Left colon (tissue), 2 donors: ENCODE measurements around the gene IL1RAPL2. TPM values are rescaled to one million over a fixed set of nuclear protein-coding genes. Genes with fewer than 3 reads are reported as not detected.
"Not testable (repeated sequence)": the region's sequence is repeated elsewhere in the genome, so short reads cannot be mapped to it uniquely, and the experiment has no call there.

ENCODE experiments used
- ATAC-seq: fragments of 200-7000 bp; cut with Tn5 transposase; one replicate; pipeline ENCODE4 v1.9.1; 2020; ENCODE audit warnings: mild to moderate bottlenecking, moderate library complexity
- DNase-seq, 2 donors: peaks; one replicate each; pipeline ENCODE4 v3.0.0-alpha.2; 2020
- intact Hi-C, 2 donors: fragments of 100-400 bp; cut with DNase I in 1 of 2; cut with micrococcal nuclease in 1 of 2; formaldehyde crosslinking; loops; one replicate each; pipeline versions ENCODE4 v1.11.2 to v1.14.0; 2022; cut with DNase I, micrococcal nuclease
- total RNA-seq, 2 donors: library from RNA; stranded (reverse); fragmentation: NEBNext Ultra II Directional; extraction: Animal tissue kit (Norgen Biotek cat#: 25700); gene quantifications; one replicate each; pipeline ENCODE4 v1.2.1, GENCODE V29; 2021
- donor health status: DM: no; HTN: no; CAD: no.
- donor health status: DM: yes; HTN: yes; CAD: no.

Gene IL1RAPL2
- total RNA-seq, 2 donors from 2014 or later = not detected

GRCh38 chrX:105219454-105220401 lies 653.7 kb downstream of the IL1RAPL2 start:
- intact Hi-C loops = no loop called here
- DNase-seq (no peak), ATAC-seq (no peak)

GRCh38 chrX:105220636-105221035 lies 654.6 kb downstream of the IL1RAPL2 start, which contains the start of gene TEX13A:
Gene TEX13A (minus strand): TSS chrX:105220694. CDS start chrX:105220397, 297 bp downstream.
- ATAC-seq (no peak), DNase-seq (no peak)
- intact Hi-C loops = no loop called here

- intact Hi-C loops = no loop called here
- no peak for ATAC-seq
- no peak for DNase-seq
Measured at GRCh38 chrX:105221374-105221773, 655.4 kb downstream of the IL1RAPL2 start.

GRCh38 chrX:105226499-105226898 lies 660.5 kb downstream of the IL1RAPL2 start:
- DNase-seq (no peak), ATAC-seq (no peak)
- intact Hi-C loops = no loop called here

GRCh38 chrX:105228602-105229001 lies 662.6 kb downstream of the IL1RAPL2 start:
- DNase-seq = no peak
- intact Hi-C loops = no loop called here
- no peak for ATAC-seq

GRCh38 chrX:105229146-105229545 lies 663.1 kb downstream of the IL1RAPL2 start:
- ATAC-seq = no peak
- no peak for DNase-seq
- intact Hi-C loops = no loop called here

GRCh38 chrX:105237407-105237806 lies 671.4 kb downstream of the IL1RAPL2 start:
- ATAC-seq, intact Hi-C loops, DNase-seq: not testable (repeated sequence)

- DNase-seq = no peak
- intact Hi-C loops = no loop called here
- ATAC-seq = no peak
Measured at GRCh38 chrX:105241056-105241455, 675.1 kb downstream of the IL1RAPL2 start.

GRCh38 chrX:105260291-105261043 lies 694.5 kb downstream of the IL1RAPL2 start:
- intact Hi-C loops = no loop called here

GRCh38 chrX:105263171-105263570 lies 697.2 kb downstream of the IL1RAPL2 start:
- DNase-seq (no peak), ATAC-seq (no peak)
- intact Hi-C loops = no loop called here

More at GRCh38 chrX:105260291-105261043, 694.5 kb downstream of the IL1RAPL2 start:
- ATAC-seq (no peak), DNase-seq (no peak)

GRCh38 chrX:105263801-105264200 lies 697.8 kb downstream of the IL1RAPL2 start:
- intact Hi-C loops = no loop called here
- ATAC-seq = no peak
- DNase-seq = no peak

- DNase-seq (no peak), ATAC-seq (no peak)
- intact Hi-C loops = no loop called here
Measured at GRCh38 chrX:105265093-105265492, 699.1 kb downstream of the IL1RAPL2 start.

GRCh38 chrX:105266456-105266855 lies 700.5 kb downstream of the IL1RAPL2 start:
- ATAC-seq (no peak), DNase-seq (no peak)
- intact Hi-C loops = no loop called here

- DNase-seq (no peak), ATAC-seq (no peak)
- intact Hi-C loops = no loop called here
Measured at GRCh38 chrX:105267167-105267566, 701.2 kb downstream of the IL1RAPL2 start.

GRCh38 chrX:105269386-105269785 lies 703.4 kb downstream of the IL1RAPL2 start:
- DNase-seq = no peak

GRCh38 chrX:105273326-105273725 lies 707.3 kb downstream of the IL1RAPL2 start:
- DNase-seq (no peak), ATAC-seq (no peak)
- intact Hi-C loops = no loop called here

More at GRCh38 chrX:105269386-105269785, 703.4 kb downstream of the IL1RAPL2 start:
- no peak for ATAC-seq
- intact Hi-C loops = no loop called here

GRCh38 chrX:105274091-105274490 lies 708.1 kb downstream of the IL1RAPL2 start:
- ATAC-seq (no peak), DNase-seq (no peak)
- intact Hi-C loops = no loop called here

GRCh38 chrX:105277132-105277531 lies 711.1 kb downstream of the IL1RAPL2 start:
- no peak for DNase-seq
- no peak for ATAC-seq
- intact Hi-C loops = no loop called here

- intact Hi-C loops = no loop called here
- DNase-seq = no peak
- ATAC-seq = no peak
Measured at GRCh38 chrX:105282077-105282476, 716.1 kb downstream of the IL1RAPL2 start.

- intact Hi-C loops = no loop called here
- no peak for ATAC-seq
- no peak for DNase-seq
Measured at GRCh38 chrX:105297041-105297440, 731.0 kb downstream of the IL1RAPL2 start.
